ENCODE results near the gene CCNY. TPM values are rescaled to one million over a fixed set of nuclear protein-coding genes. Genes with fewer than 3 reads are reported as not detected.

The CCNY gene
- total RNA-seq, 2 donors from 2014 or later = 60.5 to 65.9 TPM

- H3K4me3 ChIP-seq (ENCODE audit: low read length) = no peak overlapping the region
- H3K4me1 Mint-ChIP-seq = peaks cover under 1% of the 10 kb centered on the region
- H3K9me3 ChIP-seq (ENCODE audit: control insufficient read depth, low read length) = no peaks in the 10 kb centered on the region
- H3K9ac ChIP-seq (ENCODE audit: extremely low read depth, low read length, poor library complexity, severe bottlenecking) = no peak overlapping the region
- H3K27me3 Mint-ChIP-seq (ENCODE audit: insufficient read depth) = no peaks in the 10 kb centered on the region
- DNase-seq = no peak
- 92 to 95% methylated on average over 12 to 20 of the region's 20 CpGs for WGBS, 2 experiments (ENCODE audit: insufficient coverage in 1 of 2, insufficient read length in 1 of 2)
- H3K4me3 Mint-ChIP-seq = no peak overlapping the region
- no peaks in the 10 kb centered on the region for H3K27me3 ChIP-seq (ENCODE audit: control insufficient read depth, insufficient read depth, low read length, poor library complexity, severe bottlenecking)
- H3K4me1 ChIP-seq (ENCODE audit: control insufficient read depth, insufficient read depth, low read length) = no peaks in the 10 kb centered on the region
- H3K27ac ChIP-seq (ENCODE audit: low read depth, low read length) = no peak overlapping the region
- TF ChIP-seq, protein P1, sequence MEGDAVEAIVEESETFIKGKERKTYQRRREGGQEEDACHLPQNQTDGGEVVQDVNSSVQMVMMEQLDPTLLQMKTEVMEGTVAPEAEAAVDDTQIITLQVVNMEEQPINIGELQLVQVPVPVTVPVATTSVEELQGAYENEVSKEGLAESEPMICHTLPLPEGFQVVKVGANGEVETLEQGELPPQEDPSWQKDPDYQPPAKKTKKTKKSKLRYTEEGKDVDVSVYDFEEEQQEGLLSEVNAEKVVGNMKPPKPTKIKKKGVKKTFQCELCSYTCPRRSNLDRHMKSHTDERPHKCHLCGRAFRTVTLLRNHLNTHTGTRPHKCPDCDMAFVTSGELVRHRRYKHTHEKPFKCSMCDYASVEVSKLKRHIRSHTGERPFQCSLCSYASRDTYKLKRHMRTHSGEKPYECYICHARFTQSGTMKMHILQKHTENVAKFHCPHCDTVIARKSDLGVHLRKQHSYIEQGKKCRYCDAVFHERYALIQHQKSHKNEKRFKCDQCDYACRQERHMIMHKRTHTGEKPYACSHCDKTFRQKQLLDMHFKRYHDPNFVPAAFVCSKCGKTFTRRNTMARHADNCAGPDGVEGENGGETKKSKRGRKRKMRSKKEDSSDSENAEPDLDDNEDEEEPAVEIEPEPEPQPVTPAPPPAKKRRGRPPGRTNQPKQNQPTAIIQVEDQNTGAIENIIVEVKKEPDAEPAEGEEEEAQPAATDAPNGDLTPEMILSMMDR (conservative IDR thresholded peaks at IDR 0.05) = no peak
- H3K9me3 Mint-ChIP-seq = no peaks in the 10 kb centered on the region
- H3K27ac Mint-ChIP-seq = no peak overlapping the region
- peaks cover 47% of the 10 kb centered on the region for H3K36me3 Mint-ChIP-seq (ENCODE audit: low read depth)
- H3K36me3 ChIP-seq (ENCODE audit: control insufficient read depth, insufficient read depth, low read length) = peaks cover 56% of the 10 kb centered on the region
These were observed 232.2 kb downstream of the CCNY start for GRCh38 chr10:35568483-35569015.

GRCh38 chr10:35569111-35569707, 232.9 kb downstream of the CCNY start:
- Histone ChIP-seq H3K27me3 (ENCODE audit: control insufficient read depth, insufficient read depth, low read length, poor library complexity, severe bottlenecking) (no peaks in the 10 kb centered on the region), H3K9me3 (ENCODE audit: control insufficient read depth, low read length) (no peaks in the 10 kb centered on the region), H3K9ac (ENCODE audit: extremely low read depth, low read length, poor library complexity, severe bottlenecking) (no peak overlapping the region), H3K4me3 (ENCODE audit: low read length) (no peak overlapping the region), H3K27ac (ENCODE audit: low read depth, low read length) (no peak overlapping the region), H3K4me1 (ENCODE audit: control insufficient read depth, insufficient read depth, low read length) (no peaks in the 10 kb centered on the region), H3K36me3 (ENCODE audit: control insufficient read depth, insufficient read depth, low read length) (peaks cover 56% of the 10 kb centered on the region)
- Mint-ChIP-seq H3K27me3 (ENCODE audit: insufficient read depth) (no peaks in the 10 kb centered on the region), H3K36me3 (ENCODE audit: low read depth) (peaks cover 47% of the 10 kb centered on the region), H3K4me1 (peaks cover 5% of the 10 kb centered on the region), H3K27ac (no peak overlapping the region), H3K9me3 (no peaks in the 10 kb centered on the region), H3K4me3 (no peak overlapping the region)
- TF ChIP-seq, protein P1 (conservative IDR thresholded peaks at IDR 0.05) = no peak
- DNase-seq = no peak
- WGBS, 2 experiments (ENCODE audit: insufficient coverage in 1 of 2, insufficient read length in 1 of 2) = 84 to 89% methylated on average over 6 to 19 of the region's 19 CpGs

DNA sequence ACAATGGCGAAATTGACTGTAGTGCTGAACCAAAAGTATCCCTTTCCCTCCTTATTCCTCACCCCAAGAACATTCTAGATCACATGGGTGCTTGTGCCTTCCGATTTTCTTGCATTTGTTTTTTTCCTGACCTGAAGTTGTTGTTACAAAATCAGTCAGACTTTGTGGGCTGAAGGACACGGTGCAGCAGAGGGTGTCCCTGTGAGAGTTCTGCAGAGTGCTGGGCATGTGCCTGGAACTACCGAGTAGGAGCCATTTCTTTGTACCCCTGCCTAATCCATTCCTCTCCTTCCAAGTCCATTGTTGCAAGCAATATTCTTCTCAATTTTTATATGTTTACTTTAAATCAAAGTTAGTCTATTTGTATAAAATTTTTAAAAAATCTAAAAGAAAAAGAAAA, 233.5 kb downstream of the CCNY start:
- no peak overlapping the region for H3K4me3 Mint-ChIP-seq
- Histone ChIP-seq H3K4me3 (ENCODE audit: low read length) (no peak overlapping the region), H3K27me3 (ENCODE audit: control insufficient read depth, insufficient read depth, low read length, poor library complexity, severe bottlenecking) (no peaks in the 10 kb centered on the region), H3K36me3 (ENCODE audit: control insufficient read depth, insufficient read depth, low read length) (peaks cover 53% of the 10 kb centered on the region), H3K9ac (ENCODE audit: extremely low read depth, low read length, poor library complexity, severe bottlenecking) (no peak overlapping the region), H3K4me1 (ENCODE audit: control insufficient read depth, insufficient read depth, low read length) (no peaks in the 10 kb centered on the region), H3K27ac (ENCODE audit: low read depth, low read length) (no peak overlapping the region), H3K9me3 (ENCODE audit: control insufficient read depth, low read length) (no peaks in the 10 kb centered on the region)
- TF ChIP-seq, protein P1 (conservative IDR thresholded peaks at IDR 0.05) = no peak
- H3K27ac Mint-ChIP-seq = no peak overlapping the region
- H3K4me1 Mint-ChIP-seq = peaks cover 10% of the 10 kb centered on the region
- no peak for DNase-seq
- H3K36me3 Mint-ChIP-seq (ENCODE audit: low read depth) = peaks cover 47% of the 10 kb centered on the region
- 92 to 94% methylated on average over 3 to 4 of the region's 4 CpGs for WGBS, 2 experiments (ENCODE audit: insufficient coverage in 1 of 2, insufficient read length in 1 of 2)
- H3K27me3 Mint-ChIP-seq (ENCODE audit: insufficient read depth) = no peaks in the 10 kb centered on the region
- H3K9me3 Mint-ChIP-seq = no peaks in the 10 kb centered on the region
